Neural progenitor cell (in vitro differentiated cells): ENCODE data around the gene PHF10.
"Not testable (repeated sequence)": the region's sequence is repeated elsewhere in the genome, so short reads cannot be mapped to it uniquely, and the experiment has no call there.

ENCODE experiments used
- EZH2 ChIP-seq: fragments of 200-600 bp; sonication (generic); IDR thresholded peaks from 2 replicates; pipeline ENCODE4 v1.6.1; 2017; ENCODE audit warnings: antibody characterized with exemption, mild to moderate bottlenecking, moderate library complexity
- TF ChIP-seq, protein P1 (sequence below): fragments of 200-600 bp; sonication (generic); IDR thresholded peaks from 2 replicates; pipeline ENCODE4 v1.5.1; 2017; ENCODE audit warnings: antibody characterized with exemption, mild to moderate bottlenecking

DNA sequence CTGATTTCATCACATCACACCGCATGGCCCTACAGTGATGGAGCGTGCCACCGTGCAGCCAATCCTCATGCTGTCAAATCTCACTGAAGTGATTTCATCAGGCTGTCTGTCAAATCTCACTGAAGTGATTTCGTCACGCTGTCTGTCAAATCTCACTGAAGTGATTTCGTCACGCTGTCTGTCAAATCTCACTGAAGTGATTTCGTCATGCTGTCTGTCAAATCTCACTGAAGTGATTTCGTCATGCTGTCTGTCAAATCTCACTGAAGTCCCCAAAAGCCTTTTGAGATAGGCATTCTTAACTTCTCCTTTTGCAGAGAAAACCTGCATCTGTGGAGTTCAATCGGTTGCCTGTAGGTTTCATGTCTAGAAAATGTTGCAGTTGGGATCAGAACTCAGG lies 41.5 kb upstream of the PHF10 start:
- TF ChIP-seq EZH2: not testable (repeated sequence)
- TF ChIP-seq, protein P1, sequence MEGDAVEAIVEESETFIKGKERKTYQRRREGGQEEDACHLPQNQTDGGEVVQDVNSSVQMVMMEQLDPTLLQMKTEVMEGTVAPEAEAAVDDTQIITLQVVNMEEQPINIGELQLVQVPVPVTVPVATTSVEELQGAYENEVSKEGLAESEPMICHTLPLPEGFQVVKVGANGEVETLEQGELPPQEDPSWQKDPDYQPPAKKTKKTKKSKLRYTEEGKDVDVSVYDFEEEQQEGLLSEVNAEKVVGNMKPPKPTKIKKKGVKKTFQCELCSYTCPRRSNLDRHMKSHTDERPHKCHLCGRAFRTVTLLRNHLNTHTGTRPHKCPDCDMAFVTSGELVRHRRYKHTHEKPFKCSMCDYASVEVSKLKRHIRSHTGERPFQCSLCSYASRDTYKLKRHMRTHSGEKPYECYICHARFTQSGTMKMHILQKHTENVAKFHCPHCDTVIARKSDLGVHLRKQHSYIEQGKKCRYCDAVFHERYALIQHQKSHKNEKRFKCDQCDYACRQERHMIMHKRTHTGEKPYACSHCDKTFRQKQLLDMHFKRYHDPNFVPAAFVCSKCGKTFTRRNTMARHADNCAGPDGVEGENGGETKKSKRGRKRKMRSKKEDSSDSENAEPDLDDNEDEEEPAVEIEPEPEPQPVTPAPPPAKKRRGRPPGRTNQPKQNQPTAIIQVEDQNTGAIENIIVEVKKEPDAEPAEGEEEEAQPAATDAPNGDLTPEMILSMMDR: not testable (repeated sequence)
